NCI-H774 (cell line): ENCODE measurements around the gene UGT1A6.
"Not testable (repeated sequence)": the region's sequence is repeated elsewhere in the genome, so short reads cannot be mapped to it uniquely, and the experiment has no call there.

Experiments
- DNase-seq: peaks from one replicate; lab custom pipeline; 2025; lab: John Stamatoyannopoulos, UW

Gene UGT1A6

DNA sequence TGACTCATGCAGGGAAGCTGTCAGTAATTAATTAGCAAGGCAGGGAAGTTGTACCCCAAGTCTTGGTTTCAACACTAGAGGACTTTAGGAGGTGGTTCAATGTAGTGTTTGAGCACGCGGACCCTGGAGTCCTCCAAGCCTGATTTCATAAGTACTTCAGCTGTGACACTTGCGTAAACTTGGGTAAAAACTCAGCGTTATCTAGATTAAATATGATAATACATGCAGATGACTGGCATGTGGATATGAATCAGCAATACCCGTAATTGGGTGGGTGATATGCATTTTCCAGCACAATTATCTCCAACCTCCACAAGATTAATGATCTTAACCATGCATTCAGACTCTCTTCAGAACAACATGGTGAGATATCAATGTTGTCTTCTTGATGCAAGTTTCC is 5.8 kb upstream of the UGT1A6 start:
- no peak for DNase-seq

DNA sequence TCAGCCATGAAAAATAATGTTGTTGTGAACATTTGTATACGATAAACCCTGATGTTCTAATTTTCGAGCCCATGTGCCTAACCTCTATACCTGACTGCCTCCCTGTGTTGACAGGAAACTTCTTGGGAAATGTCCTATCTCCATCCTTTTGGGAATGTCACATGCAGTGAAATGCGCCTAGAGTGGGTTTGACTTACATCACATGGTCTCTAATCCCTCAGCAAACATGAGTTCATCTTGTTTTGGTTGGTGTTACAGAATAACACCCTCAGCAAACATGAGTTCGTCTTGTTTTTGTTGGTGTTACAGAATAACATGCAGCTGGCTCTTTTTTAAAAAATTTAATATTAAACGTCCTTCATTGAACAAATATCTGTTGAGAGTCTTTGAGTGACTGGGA is 4.3 kb upstream of the UGT1A6 start:
- no peak for DNase-seq

- no peak for DNase-seq
Observed at GRCh38 chr2:233689031-233689430, 3.7 kb upstream of the UGT1A6 start.

DNA sequence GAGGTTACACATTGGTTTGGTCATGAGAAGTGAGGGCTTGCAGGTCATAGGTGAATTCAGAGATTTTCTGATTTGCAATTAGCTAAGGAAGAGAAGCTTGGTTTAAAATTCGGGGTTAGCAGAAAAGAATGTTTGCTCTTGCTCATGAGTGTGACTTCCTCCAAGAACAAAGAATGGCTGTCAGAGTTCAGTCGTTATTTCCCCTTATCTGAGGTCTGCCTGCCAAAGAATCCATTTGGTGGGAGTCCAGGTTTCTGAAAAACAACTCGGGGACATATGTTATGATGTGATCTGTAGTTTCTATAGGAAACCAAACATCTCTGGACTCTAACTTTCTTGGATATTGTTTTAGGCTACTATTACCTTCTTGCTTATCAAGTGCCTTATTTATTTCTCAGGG is 3.2 kb upstream of the UGT1A6 start:
- DNase-seq, result no peak

DNA sequence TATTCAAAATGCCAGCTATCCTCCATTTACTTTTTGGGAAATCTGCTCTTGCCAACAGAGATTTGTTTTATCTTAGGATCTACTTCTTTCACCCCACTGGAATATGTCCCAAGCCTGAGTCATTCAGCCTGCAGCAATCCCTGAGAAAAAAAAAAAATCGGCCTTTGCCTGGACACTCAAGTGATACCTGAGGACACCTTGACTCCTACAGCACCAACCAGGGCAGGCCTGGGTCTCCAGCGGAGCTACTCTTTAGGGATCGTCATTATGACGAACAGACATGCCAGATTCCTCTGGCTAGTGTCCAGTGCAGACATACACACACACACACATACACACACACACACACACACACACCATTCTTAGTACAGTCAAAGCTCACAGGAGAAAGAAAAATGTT is 2.2 kb upstream of the UGT1A6 start:
- DNase-seq, result no peak

- DNase-seq, result no peak
Observed at GRCh38 chr2:233691443-233692433, 952 bp upstream of the UGT1A6 start.

- no peak for DNase-seq
Observed at GRCh38 chr2:233693963-233694362, 1.3 kb downstream of the UGT1A6 start.

DNA sequence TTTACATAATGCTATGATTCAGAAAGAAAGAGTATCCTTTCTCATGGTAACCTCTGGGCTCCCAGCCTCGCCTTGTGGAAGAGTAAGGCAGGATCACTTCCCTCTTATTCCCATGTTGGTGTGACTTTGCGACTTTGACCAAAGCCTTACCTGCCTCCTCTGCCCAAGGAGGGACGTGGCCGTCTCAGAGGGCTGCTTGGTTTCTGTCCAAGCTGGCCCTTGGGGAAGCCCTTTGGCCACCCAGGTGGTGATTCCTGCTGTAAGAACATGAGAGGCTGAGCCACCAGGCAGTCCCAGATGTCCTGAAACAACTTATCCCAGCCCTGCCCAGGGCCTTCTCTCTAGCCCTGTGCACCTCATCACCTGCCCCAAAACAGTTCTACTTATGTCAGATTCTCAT is 6.0 kb downstream of the UGT1A6 start:
- no peak for DNase-seq

DNA sequence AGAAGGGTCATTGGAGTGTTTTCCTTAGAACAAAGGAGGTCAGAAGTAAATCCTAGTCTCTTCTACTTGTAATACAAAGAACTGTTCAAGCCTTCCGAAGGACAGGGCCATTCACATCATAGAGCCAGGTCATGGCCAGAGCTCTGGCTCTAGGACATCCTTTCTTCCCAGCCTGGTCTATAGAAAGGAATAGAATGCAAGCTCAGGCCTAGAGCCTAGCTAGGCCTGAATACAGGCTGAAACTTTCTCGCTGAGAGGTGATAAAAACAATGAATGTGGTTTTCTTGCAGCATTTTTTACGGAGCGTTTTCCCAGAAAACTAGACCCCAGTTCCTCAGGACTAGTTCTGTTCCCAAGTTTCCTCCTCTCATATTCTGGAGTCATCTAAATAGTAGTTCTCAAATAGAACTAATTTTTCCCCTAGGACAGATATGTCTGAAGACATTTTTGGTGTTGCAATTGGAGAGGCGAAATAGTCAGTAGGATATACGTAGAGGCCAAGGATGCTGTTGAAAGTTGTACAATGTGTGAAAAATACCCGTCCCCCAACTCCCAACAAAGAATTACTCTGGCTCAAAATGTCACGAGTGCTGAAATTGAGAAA is 6.8 kb downstream of the UGT1A6 start:
- DNase-seq, result no peak

GRCh38 chr2:233700028-233700635 is 7.4 kb downstream of the UGT1A6 start:
- no peak for DNase-seq

DNA sequence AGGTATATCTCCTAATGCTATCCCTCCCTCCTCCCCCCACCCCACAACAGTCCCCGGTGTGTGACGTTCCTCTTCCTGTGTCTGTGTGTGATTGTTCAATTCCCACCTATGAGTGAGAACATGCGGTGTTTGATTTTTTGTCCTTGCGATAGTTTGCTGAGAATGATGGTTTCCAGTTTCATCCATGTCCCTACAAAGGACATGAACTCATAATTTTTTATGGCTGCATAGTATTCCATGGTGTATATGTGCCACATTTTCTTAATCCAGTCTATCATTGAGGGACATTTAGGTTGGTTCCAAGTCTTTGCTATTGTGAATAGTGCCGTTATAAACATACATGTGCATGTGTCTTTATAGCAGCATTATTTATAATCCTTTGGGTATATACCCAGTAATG is 8.2 kb downstream of the UGT1A6 start:
- DNase-seq, result not testable (repeated sequence)

DNA sequence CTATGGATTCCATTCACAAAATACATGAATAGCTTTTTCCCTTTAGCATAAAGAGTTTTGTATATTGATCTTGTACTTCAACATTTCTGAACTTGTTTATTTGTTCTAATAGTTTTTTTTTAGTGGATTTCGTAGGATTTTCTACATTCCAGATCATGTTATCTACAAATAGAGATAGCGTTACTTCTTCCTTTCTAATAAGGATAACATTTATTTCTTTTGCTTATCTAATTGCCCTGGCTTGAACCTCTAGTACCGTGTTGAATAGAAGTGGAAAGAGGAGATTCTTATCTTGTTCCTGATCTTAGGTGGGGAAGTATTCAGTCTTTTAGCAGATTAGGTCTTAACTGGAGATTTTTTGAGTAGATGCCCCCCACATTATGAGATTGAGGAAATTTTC is 9.5 kb downstream of the UGT1A6 start:
- no peak for DNase-seq

GRCh38 chr2:233705911-233706506 is 13.3 kb downstream of the UGT1A6 start:
- DNase-seq, result no peak

- no peak for DNase-seq
Observed at GRCh38 chr2:233706720-233707119, 14.0 kb downstream of the UGT1A6 start.

DNA sequence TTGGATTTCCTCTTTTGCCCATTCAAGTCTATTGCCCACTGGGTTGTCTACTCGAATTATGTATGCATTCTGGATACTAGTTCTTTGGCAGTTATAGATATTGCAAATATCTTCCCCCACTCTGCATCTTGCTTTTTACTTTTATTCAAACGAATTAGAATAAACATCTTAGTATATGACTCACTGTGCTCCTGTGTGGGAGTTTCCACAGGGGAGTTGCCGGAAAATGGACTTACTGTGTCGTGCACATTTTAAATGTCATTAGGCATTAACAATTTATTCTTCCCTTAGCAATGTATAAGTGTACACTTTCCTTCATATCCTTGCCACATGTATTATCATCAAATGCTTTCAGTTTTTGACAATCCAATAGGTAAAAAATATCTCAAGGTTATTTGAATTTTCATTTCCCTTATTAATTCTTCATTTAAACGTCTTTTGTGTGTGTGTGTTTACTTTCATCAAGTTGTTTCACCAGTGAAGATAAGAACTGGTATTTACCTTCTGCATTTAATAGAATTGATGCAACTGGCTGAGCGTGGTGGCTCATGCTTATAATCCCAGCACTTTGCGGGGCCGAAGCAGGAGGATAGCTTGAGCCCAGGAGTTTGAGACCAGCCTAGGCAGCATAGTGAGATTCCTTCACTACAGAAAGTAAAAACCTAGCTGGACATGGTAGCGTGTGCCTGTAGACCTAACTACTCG is 15.4 kb downstream of the UGT1A6 start:
- DNase-seq, result no peak

- DNase-seq, result no peak
Observed at GRCh38 chr2:233708942-233709341, 16.3 kb downstream of the UGT1A6 start.

- peak; percentile 63 for DNase-seq
Observed at GRCh38 chr2:233711312-233712008, 18.8 kb downstream of the UGT1A6 start.

GRCh38 chr2:233712611-233713261 is 20.0 kb downstream of the UGT1A6 start, which contains the start of gene UGT1A5:
TSS of gene UGT1A5 (plus strand) at chr2:233712907. CDS start at chr2:233712992, 85 bp downstream.
- DNase-seq, result no peak

DNA sequence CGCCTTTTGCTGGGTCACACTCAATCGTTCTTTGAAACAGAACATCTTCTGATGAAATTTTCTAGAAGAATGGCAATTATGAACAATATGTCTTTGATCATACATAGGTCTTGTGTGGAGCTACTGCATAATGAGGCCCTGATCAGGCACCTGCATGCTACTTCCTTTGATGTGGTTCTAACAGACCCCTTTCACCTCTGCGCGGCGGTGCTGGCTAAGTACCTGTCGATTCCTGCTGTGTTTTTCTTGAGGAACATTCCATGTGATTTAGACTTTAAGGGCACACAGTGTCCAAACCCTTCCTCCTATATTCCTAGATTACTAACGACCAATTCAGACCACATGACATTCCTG is 20.5 kb downstream of the UGT1A6 start:
- DNase-seq, result no peak

DNA sequence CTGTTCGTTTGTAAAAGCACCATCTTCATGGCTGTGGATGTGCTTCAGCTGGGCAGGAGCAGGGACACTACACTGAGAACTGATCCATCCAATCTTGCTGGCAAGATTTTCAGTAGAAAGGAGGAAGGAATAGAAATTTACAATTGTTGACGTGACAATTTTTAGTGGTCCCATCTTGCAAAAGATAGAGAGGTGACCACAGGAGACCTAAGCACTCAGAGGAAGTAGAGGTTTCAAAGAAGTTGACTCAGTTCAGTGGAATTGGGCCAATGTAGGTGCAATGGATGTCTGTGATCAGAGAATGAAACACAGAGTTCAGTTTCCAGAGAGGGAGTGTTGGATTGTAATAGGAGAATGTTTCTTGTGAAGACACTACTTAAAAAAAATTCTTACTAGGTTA is 21.4 kb downstream of the UGT1A6 start:
- no peak for DNase-seq

- DNase-seq, result no peak
Observed at GRCh38 chr2:233718552-233718951, 25.9 kb downstream of the UGT1A6 start, which contains the start of gene UGT1A4. TSS of gene UGT1A4 (plus strand) at chr2:233718736. CDS start at chr2:233718821, 85 bp downstream.
